Mammary epithelial cell (primary cell): ENCODE data around the gene PARP8.

Experiments
- CTCF ChIP-seq, 2 donors: IDR thresholded peaks in 1 of 2; conservative IDR thresholded peaks in 1 of 2; 2 replicates each; pipeline ENCODE4 v1.5.1; 2011 to 2012; ENCODE audit warnings: inconsistent platforms in 2 of 2, low read length in 2 of 2, mild to moderate bottlenecking in 2 of 2, control low read depth in 1 of 2, low read depth in 1 of 2; ENCODE audit not compliant: insufficient read depth in 1 of 2; ENCODE audit errors: extremely low read depth in 1 of 2
- EZH2 ChIP-seq: IDR thresholded peaks from 2 replicates; pipeline ENCODE4 v1.6.1; 2012; ENCODE audit warnings: low read length, inconsistent platforms, borderline replicate concordance

GRCh38 chr5:50720061-50720710 lies 53.7 kb downstream of the PARP8 start:
- TF ChIP-seq CTCF (conservative IDR thresholded peaks at IDR 0.05 in 1 of 2, IDR thresholded peaks at IDR 0.05 in 1 of 2; ENCODE audit: extremely low read depth in 1 of 2, insufficient read depth in 1 of 2, low read depth in 1 of 2, low read length in 2 of 2), result no peak
- no peak for TF ChIP-seq EZH2
